SK-N-SH treated with all-trans-retinoic acid at 6 μM for 48 hours (cell line): Measurements from ENCODE around the gene NTM.

Experiments used
- ATAC-seq: fragments of 200-7000 bp; cut with Tn5 transposase; 3 replicates; pipeline ENCODE4 v1.9.1; 2020; ENCODE audit warnings: mild to moderate bottlenecking, moderate library complexity
- ARNTL ChIP-seq: fragments of 450-650 bp; formaldehyde crosslinking; IDR thresholded peaks from 2 replicates; pipeline ENCODE4 v1.5.0; 2020; ENCODE audit warnings: low read depth, mild to moderate bottlenecking, moderate library complexity, borderline replicate concordance
- BACH2 ChIP-seq: fragments of 250-450 bp; sonication (Bioruptor Pico); IDR thresholded peaks from 2 replicates; pipeline ENCODE4 v1.9.0; 2021; ENCODE audit warnings: mild to moderate bottlenecking, borderline replicate concordance
- CSDC2 ChIP-seq: fragments of 250-450 bp; sonication (Bioruptor Pico); IDR thresholded peaks from 2 replicates; pipeline ENCODE4 v1.5.0; 2020; ENCODE audit warnings: mild to moderate bottlenecking, moderate library complexity
- ESRRG ChIP-seq: fragments of 250-450 bp; sonication (Bioruptor Pico); IDR thresholded peaks from 2 replicates; pipeline ENCODE4 v1.6.1; 2021; ENCODE audit warnings: mild to moderate bottlenecking
- GLIS3 ChIP-seq: fragments of 250-450 bp; sonication (Bioruptor Pico); IDR thresholded peaks from 2 replicates; pipeline ENCODE4 v1.5.0; 2020; ENCODE audit warnings: mild to moderate bottlenecking, moderate library complexity
- ISL1 ChIP-seq: fragments of 250-450 bp; sonication (Bioruptor Pico); IDR thresholded peaks from 2 replicates; pipeline ENCODE4 v2.1.2; 2022; ENCODE audit warnings: mild to moderate bottlenecking, moderate library complexity
- OSR1 ChIP-seq: fragments of 250-450 bp; sonication (Bioruptor Pico); IDR thresholded peaks from 2 replicates; pipeline ENCODE4 v1.8.0; 2022; ENCODE audit warnings: moderate library complexity, mild to moderate bottlenecking, inconsistent platforms
- PPARA ChIP-seq: fragments of 250-450 bp; sonication (Bioruptor Pico); IDR thresholded peaks from 2 replicates; pipeline ENCODE4 v1.5.0; 2020; ENCODE audit warnings: mild to moderate bottlenecking, borderline replicate concordance
- RARB ChIP-seq: fragments of 250-450 bp; sonication (Bioruptor Pico); IDR thresholded peaks from 2 replicates; pipeline ENCODE4 v1.8.0; 2021; ENCODE audit warnings: mild to moderate bottlenecking, moderate library complexity
- TCF4 ChIP-seq: fragments of 250-450 bp; sonication (Bioruptor Pico); IDR thresholded peaks from 2 replicates; pipeline ENCODE4 v1.8.0; 2021; ENCODE audit warnings: mild to moderate bottlenecking, moderate library complexity, borderline replicate concordance
- TOX ChIP-seq: fragments of 250-450 bp; sonication (Bioruptor Pico); IDR thresholded peaks from 2 replicates; pipeline ENCODE4 v1.8.0; 2021; ENCODE audit warnings: mild to moderate bottlenecking, moderate library complexity, borderline replicate concordance
- ZC3H10 ChIP-seq: fragments of 250-450 bp; sonication (Bioruptor Pico); IDR thresholded peaks from 2 replicates; pipeline ENCODE4 v1.5.1; 2021; ENCODE audit warnings: mild to moderate bottlenecking, moderate library complexity
- ZFP3 ChIP-seq: fragments of 250-450 bp; sonication (Bioruptor Pico); IDR thresholded peaks from 2 replicates; pipeline ENCODE4 v1.5.0; 2020; ENCODE audit warnings: mild to moderate bottlenecking, moderate library complexity
- ZFP30 ChIP-seq: fragments of 450-650 bp; formaldehyde crosslinking; IDR thresholded peaks from 2 replicates; pipeline ENCODE4 v1.5.0; 2022; ENCODE audit warnings: mild to moderate bottlenecking, moderate library complexity
- ZNF565 ChIP-seq: fragments of 450-650 bp; formaldehyde crosslinking; conservative IDR thresholded peaks from 2 replicates; pipeline ENCODE4 v1.5.0; 2020; ENCODE audit warnings: low read depth, mild to moderate bottlenecking, moderate library complexity
- ZNF70 ChIP-seq: fragments of 450-650 bp; formaldehyde crosslinking; IDR thresholded peaks from 2 replicates; pipeline ENCODE4 v1.5.0; 2020; ENCODE audit warnings: mild to moderate bottlenecking, moderate library complexity
- ZNF8 ChIP-seq: fragments of 450-650 bp; formaldehyde crosslinking; IDR thresholded peaks from 2 replicates; pipeline ENCODE4 v1.5.0; 2020; ENCODE audit warnings: mild to moderate bottlenecking, moderate library complexity
- TF ChIP-seq, protein P1 (sequence below): fragments of 250-450 bp; sonication (Bioruptor Pico); IDR thresholded peaks from 2 replicates; pipeline ENCODE4 v1.8.0; 2020; ENCODE audit warnings: mild to moderate bottlenecking, moderate library complexity, borderline replicate concordance
- TF ChIP-seq, protein P2 (sequence below): fragments of 250-450 bp; sonication (Bioruptor Pico); IDR thresholded peaks from 2 replicates; pipeline ENCODE4 v1.8.0; 2021; ENCODE audit warnings: low read depth, mild to moderate bottlenecking, moderate library complexity, borderline replicate concordance
- TF ChIP-seq, protein P3 (sequence below): fragments of 250-450 bp; sonication (Bioruptor Pico); IDR thresholded peaks from 2 replicates; pipeline ENCODE4 v1.5.1; 2021; ENCODE audit warnings: mild to moderate bottlenecking, moderate library complexity

The NTM gene

DNA sequence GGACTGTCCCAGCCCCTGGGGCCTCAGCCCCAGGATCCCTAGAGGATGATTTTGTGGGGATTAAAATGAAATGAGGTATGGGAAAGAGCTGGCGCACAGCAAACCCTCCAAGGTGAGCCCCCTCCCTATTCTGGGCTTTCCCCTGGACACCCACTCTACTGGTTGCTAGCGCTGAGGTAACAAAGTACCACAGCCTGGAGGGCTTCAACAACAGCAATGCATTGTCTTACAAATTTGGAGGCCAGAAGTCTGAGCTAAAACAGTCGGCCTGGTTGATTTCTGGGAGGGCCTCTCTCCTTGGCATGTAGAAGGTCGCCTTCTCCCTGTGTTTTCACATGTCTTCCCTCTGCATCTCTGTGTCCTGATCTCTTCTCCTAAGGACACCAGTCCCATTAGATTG, 913.6 kb downstream of the NTM start:
- no peak for ATAC-seq
- TF ChIP-seq, protein P1, sequence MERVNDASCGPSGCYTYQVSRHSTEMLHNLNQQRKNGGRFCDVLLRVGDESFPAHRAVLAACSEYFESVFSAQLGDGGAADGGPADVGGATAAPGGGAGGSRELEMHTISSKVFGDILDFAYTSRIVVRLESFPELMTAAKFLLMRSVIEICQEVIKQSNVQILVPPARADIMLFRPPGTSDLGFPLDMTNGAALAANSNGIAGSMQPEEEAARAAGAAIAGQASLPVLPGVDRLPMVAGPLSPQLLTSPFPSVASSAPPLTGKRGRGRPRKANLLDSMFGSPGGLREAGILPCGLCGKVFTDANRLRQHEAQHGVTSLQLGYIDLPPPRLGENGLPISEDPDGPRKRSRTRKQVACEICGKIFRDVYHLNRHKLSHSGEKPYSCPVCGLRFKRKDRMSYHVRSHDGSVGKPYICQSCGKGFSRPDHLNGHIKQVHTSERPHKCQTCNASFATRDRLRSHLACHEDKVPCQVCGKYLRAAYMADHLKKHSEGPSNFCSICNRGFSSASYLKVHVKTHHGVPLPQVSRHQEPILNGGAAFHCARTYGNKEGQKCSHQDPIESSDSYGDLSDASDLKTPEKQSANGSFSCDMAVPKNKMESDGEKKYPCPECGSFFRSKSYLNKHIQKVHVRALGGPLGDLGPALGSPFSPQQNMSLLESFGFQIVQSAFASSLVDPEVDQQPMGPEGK (CRISPR knock-in tag), result no peak
- no peak for TF ChIP-seq ZFP30 (CRISPR knock-in tag)

DNA sequence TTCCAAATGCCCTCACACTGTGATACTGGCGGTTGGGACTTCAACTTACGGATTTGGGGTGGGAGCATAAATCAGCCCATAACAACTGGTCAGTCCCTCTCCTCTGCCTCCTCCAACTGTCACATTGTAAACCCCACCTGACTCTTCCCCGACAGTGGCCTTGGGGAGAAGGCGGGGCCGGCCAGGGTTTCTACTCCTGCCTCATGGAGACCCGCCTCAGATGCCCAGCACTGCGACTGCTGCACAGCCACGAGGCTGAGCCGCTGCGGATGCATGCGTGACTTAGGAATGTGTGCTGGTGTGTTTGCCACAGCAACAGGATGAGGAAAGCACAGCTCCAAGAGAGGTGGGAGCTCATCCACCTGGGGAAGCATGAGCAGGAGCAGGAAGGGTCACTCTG, 914.2 kb downstream of the NTM start:
- TF ChIP-seq ZNF8 (CRISPR knock-in tag) (no peak), GLIS3 (CRISPR knock-in tag) (no peak), ZFP3 (CRISPR knock-in tag) (no peak), ISL1 (CRISPR knock-in tag) (no peak), OSR1 (CRISPR knock-in tag) (no peak), ZFP30 (CRISPR knock-in tag) (no peak), PPARA (CRISPR knock-in tag) (no peak), ARNTL (CRISPR knock-in tag) (no peak), ZC3H10 (CRISPR knock-in tag) (no peak), RARB (CRISPR knock-in tag) (no peak)
- TF ChIP-seq, protein P2, sequence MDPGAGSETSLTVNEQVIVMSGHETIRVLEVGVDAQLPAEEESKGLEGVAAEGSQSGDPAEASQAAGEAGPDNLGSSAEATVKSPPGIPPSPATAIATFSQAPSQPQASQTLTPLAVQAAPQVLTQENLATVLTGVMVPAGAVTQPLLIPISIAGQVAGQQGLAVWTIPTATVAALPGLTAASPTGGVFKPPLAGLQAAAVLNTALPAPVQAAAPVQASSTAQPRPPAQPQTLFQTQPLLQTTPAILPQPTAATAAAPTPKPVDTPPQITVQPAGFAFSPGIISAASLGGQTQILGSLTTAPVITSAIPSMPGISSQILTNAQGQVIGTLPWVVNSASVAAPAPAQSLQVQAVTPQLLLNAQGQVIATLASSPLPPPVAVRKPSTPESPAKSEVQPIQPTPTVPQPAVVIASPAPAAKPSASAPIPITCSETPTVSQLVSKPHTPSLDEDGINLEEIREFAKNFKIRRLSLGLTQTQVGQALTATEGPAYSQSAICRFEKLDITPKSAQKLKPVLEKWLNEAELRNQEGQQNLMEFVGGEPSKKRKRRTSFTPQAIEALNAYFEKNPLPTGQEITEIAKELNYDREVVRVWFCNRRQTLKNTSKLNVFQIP (CRISPR knock-in tag), result no peak
- TF ChIP-seq, protein P1 (CRISPR knock-in tag), result no peak
- ATAC-seq, result no peak

DNA sequence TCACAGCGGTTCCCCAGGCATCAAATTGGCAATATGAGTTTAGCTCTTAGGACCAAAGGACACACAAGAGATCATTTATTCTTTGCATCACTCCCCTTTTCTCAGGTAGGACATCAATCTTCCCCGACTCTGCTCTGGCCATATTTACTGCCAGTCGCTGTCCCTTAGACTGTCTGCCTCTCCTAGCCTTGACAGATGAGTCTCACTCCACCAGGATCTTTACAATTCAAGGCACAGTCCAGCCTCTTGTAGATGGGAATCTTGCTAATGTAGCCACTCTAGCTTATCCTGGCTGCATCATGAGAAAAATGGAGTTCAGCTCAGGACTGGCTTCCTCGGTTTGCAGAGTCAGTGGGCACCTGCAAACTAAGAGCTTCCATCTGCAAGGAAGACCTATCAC, 915.2 kb downstream of the NTM start:
- ATAC-seq, result no peak
- TF ChIP-seq, protein P3, sequence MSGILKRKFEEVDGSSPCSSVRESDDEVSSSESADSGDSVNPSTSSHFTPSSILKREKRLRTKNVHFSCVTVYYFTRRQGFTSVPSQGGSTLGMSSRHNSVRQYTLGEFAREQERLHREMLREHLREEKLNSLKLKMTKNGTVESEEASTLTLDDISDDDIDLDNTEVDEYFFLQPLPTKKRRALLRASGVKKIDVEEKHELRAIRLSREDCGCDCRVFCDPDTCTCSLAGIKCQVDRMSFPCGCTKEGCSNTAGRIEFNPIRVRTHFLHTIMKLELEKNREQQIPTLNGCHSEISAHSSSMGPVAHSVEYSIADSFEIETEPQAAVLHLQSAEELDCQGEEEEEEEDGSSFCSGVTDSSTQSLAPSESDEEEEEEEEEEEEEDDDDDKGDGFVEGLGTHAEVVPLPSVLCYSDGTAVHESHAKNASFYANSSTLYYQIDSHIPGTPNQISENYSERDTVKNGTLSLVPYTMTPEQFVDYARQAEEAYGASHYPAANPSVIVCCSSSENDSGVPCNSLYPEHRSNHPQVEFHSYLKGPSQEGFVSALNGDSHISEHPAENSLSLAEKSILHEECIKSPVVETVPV, result no peak
- TF ChIP-seq ISL1 (CRISPR knock-in tag) (no peak), TCF4 (no peak), CSDC2 (no peak), ESRRG (CRISPR knock-in tag) (no peak), BACH2 (no peak), ZC3H10 (CRISPR knock-in tag) (no peak), ZNF8 (CRISPR knock-in tag) (no peak), ZNF565 (CRISPR knock-in tag) (no peak)
- TF ChIP-seq, protein P1 (CRISPR knock-in tag), result no peak

DNA sequence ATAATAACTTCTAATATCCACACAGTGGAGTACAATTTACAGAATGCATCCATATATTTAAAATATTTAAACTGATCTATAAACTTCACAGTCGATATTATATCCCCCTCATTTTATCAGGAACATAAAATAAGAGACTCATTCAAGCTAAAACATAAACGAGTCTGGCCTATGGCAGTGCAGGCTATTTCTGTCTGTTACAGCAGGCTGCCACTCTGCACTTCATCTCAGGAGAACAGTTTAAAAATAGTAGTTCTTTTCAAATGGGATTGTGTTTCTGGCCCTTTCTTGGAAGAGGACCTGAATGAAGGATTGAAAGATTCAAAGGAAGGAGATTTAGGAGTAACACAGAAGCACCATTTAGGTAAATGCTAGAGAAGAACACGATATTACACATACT, 915.7 kb downstream of the NTM start:
- ATAC-seq, result no peak

More for the DNA sequence above, 915.7 kb downstream of the NTM start:
- TF ChIP-seq ZFP30 (CRISPR knock-in tag), result no peak
- TF ChIP-seq TOX, result no peak
- no peak for TF ChIP-seq RARB (CRISPR knock-in tag)
- TF ChIP-seq, protein P3, result no peak
- TF ChIP-seq ZNF70 (CRISPR knock-in tag), result no peak
- TF ChIP-seq, protein P2 (CRISPR knock-in tag), result no peak
- TF ChIP-seq ZNF565 (CRISPR knock-in tag), result no peak
- TF ChIP-seq, all 23 proteins: peak for 0
